HG02938 (cell line): ENCODE data around the gene HFM1.
"Not testable (repeated sequence)": the region's sequence is repeated elsewhere in the genome, so short reads cannot be mapped to it uniquely, and the experiment has no call there.

Experiments
- ATAC-seq: cut with Tn5 transposase; IDR thresholded peaks from one replicate; pipeline ENCODE4 v1.9.1; 2021; ENCODE audit warnings: mild to moderate bottlenecking, moderate library complexity; ENCODE audit not compliant: unreplicated experiment

The HFM1 gene

GRCh38 chr1:91404151-91405012 is at the start of gene HFM1:
Gene HFM1, minus strand, starts transcription at chr1:91404837. Its CDS starts 3,755 bp downstream, at chr1:91401082.
- peak; percentile 81 for ATAC-seq

- no peak for ATAC-seq
These were observed 49.5 kb upstream of the HFM1 start for GRCh38 chr1:91454136-91454535.

GRCh38 chr1:91450260-91450659 is 45.6 kb upstream of the HFM1 start:
- no peak for ATAC-seq

- ATAC-seq, result not testable (repeated sequence)
These were observed 43.1 kb upstream of the HFM1 start for GRCh38 chr1:91447782-91448181.

GRCh38 chr1:91441980-91442379 is 37.3 kb upstream of the HFM1 start:
- not testable (repeated sequence) for ATAC-seq

GRCh38 chr1:91440847-91441246 is 36.2 kb upstream of the HFM1 start:
- no peak for ATAC-seq

GRCh38 chr1:91439016-91439415 is 34.4 kb upstream of the HFM1 start:
- ATAC-seq, result no peak

- no peak for ATAC-seq
These were observed 23.7 kb upstream of the HFM1 start for GRCh38 chr1:91428182-91428798.

GRCh38 chr1:91427741-91428140 is 23.1 kb upstream of the HFM1 start:
- no peak for ATAC-seq

GRCh38 chr1:91422523-91422922 is 17.9 kb upstream of the HFM1 start:
- not testable (repeated sequence) for ATAC-seq

GRCh38 chr1:91412371-91412770 is 7.7 kb upstream of the HFM1 start:
- ATAC-seq, result no peak

- ATAC-seq, result no peak
These were observed 2.2 kb upstream of the HFM1 start for GRCh38 chr1:91406773-91407389.

GRCh38 chr1:91402023-91402422 is 2.6 kb downstream of the HFM1 start:
- ATAC-seq, result no peak

- no peak for ATAC-seq
These were observed 4.4 kb downstream of the HFM1 start for GRCh38 chr1:91400133-91400725.

GRCh38 chr1:91398291-91398690 is 6.3 kb downstream of the HFM1 start:
- no peak for ATAC-seq

- no peak for ATAC-seq
These were observed 7.0 kb downstream of the HFM1 start for GRCh38 chr1:91397605-91398004.

GRCh38 chr1:91393042-91393441 is 11.6 kb downstream of the HFM1 start:
- no peak for ATAC-seq

GRCh38 chr1:91386109-91386508 is 18.5 kb downstream of the HFM1 start:
- ATAC-seq, result no peak

- no peak for ATAC-seq
These were observed 21.2 kb downstream of the HFM1 start for GRCh38 chr1:91383456-91383855.

GRCh38 chr1:91381844-91382243 is 22.8 kb downstream of the HFM1 start:
- ATAC-seq, result no peak

GRCh38 chr1:91374086-91374485 is 30.6 kb downstream of the HFM1 start:
- ATAC-seq, result no peak
